GM12801 (cell line): ENCODE measurements around the gene PRDM16.

Experiments used
- TF ChIP-seq, protein P1 (sequence below): IDR thresholded peaks from one replicate; pipeline ENCODE4 v1.5.1; 2011; ENCODE audit warnings: control low read depth; ENCODE audit not compliant: insufficient read length; ENCODE audit errors: extremely low read depth

PRDM16 gene

DNA sequence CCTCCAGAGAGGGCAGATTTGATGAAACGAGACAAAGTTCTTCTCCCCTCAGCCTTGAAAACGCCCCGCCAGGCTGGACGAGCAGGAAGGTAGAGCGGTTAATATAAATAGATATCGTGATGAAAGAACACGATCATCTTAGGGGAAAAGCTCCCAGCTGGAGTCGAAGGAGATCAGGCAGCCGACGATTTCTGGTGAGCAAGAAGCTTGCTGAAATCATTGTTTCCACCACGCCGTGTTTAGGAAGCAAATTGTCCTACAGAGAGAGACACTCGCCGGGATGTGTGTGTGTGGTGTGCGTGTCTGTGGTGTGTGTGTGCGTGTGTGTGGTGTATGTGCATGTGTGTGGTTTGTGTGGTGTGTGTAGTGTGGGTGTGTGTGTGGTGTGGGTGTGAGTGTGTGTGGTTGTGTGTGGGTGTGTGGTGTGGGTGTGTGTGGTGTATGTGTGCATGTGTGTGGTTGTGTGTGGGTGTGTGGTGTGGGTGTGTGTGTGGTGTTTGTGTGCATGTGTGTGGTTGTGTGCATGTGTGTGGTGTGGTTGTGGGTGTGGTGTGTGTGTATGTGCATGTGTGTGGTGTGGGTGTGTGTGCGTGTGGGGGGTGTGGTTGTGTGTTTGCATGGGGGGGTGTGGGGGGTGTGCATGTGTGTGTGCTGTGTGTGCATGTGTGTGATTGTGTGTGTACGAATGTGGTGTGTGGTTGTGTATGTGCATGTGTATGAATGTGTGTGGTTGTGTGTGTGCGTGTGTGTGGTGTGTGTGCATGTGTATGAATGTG is 340.6 kb downstream of the PRDM16 start:
- TF ChIP-seq, protein P1, sequence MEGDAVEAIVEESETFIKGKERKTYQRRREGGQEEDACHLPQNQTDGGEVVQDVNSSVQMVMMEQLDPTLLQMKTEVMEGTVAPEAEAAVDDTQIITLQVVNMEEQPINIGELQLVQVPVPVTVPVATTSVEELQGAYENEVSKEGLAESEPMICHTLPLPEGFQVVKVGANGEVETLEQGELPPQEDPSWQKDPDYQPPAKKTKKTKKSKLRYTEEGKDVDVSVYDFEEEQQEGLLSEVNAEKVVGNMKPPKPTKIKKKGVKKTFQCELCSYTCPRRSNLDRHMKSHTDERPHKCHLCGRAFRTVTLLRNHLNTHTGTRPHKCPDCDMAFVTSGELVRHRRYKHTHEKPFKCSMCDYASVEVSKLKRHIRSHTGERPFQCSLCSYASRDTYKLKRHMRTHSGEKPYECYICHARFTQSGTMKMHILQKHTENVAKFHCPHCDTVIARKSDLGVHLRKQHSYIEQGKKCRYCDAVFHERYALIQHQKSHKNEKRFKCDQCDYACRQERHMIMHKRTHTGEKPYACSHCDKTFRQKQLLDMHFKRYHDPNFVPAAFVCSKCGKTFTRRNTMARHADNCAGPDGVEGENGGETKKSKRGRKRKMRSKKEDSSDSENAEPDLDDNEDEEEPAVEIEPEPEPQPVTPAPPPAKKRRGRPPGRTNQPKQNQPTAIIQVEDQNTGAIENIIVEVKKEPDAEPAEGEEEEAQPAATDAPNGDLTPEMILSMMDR: no peak

DNA sequence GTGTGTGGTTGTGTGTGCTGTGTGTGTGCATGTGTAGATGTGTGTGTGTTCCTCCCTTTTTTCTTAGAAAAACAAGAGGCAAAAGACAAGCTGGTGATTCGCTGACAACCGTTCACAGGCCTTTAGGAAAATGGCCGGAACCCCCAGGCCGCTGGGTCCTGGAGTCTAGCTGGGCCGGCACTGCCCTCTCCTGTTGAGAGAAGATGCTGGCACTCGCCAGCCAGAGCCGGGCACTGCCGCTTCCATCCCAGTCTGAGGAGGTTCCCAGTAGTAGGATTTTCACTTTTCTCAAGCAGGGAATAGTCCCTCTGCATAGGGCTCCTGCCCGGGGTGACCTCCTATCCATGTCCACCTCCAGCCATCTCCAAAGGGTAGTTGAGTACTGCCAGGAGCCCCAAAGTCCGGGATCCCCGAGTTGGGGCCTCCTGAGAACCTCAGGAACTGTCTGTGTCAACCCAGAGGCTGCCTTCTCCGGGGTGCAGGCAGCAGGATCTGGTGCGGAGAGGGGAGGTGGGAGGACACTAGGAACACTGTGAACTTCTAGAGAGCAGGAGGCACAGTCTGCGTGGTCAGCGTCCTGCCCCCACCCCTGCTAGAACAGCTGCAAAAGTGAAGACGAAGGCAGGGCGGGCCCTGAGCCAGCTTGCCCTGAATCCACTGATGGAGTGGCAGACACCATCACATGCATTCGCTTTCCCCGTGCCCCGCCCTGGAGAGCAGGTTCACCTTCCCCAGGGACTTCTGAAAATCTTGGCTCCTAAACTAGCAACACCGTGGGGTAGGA is 341.3 kb downstream of the PRDM16 start:
- TF ChIP-seq, protein P1: no peak

DNA sequence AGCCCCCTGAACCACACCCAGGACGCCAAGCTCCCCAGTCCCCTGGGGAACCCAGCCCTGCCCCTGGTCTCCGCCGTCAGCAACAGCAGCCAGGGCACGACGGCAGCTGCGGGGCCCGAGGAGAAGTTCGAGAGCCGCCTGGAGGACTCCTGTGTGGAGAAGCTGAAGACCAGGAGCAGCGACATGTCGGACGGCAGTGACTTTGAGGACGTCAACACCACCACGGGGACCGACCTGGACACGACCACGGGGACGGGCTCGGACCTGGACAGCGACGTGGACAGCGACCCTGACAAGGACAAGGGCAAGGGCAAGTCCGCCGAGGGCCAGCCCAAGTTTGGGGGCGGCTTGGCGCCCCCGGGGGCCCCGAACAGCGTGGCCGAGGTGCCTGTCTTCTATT is 342.8 kb downstream of the PRDM16 start:
- TF ChIP-seq, protein P1: no peak

DNA sequence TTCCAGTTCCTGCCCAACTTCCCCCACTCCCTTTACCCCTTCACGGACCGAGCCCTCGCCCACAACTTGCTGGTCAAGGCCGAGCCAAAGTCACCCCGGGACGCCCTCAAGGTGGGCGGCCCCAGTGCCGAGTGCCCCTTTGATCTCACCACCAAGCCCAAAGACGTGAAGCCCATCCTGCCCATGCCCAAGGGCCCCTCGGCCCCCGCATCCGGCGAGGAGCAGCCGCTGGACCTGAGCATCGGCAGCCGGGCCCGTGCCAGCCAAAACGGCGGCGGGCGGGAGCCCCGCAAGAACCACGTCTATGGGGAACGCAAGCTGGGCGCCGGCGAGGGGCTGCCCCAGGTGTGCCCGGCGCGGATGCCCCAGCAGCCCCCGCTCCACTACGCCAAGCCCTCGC is 343.4 kb downstream of the PRDM16 start:
- TF ChIP-seq, protein P1: no peak

DNA sequence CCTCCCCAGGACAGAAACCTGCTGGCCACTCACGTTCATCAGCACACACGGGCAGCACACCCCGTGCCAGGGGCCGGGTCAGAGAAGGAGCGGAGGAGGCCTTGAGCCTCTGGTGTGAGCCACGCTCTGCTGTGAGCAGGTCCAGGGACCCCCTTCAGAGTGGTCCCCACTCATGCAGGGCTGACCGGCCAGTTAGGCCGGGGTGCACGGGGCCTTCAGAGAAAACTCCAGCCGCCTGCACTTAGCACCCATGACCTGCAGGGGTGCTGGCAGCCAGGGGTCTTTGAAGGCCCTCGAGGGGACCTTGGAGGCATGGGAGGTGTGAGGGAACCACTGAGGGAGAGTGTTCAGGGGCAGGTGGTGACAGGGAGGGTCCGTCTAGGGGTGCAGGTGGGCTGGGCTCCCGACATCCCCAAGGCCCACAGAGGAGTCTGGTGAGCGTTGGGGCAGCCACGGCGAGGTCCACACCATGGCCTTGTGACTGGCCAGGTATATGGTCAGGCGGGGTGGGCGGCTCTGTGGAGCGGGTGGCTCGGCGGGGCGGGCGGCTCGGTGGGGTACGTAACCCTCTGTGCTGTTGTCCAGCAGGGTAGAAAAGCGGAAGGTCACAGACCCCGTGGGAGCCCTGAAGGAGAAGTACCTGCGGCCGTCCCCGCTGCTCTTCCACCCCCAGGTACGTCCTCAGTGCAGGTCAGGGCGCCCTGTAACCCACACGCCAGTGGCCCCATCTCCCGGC is 345.1 kb downstream of the PRDM16 start:
- TF ChIP-seq, protein P1: no peak

DNA sequence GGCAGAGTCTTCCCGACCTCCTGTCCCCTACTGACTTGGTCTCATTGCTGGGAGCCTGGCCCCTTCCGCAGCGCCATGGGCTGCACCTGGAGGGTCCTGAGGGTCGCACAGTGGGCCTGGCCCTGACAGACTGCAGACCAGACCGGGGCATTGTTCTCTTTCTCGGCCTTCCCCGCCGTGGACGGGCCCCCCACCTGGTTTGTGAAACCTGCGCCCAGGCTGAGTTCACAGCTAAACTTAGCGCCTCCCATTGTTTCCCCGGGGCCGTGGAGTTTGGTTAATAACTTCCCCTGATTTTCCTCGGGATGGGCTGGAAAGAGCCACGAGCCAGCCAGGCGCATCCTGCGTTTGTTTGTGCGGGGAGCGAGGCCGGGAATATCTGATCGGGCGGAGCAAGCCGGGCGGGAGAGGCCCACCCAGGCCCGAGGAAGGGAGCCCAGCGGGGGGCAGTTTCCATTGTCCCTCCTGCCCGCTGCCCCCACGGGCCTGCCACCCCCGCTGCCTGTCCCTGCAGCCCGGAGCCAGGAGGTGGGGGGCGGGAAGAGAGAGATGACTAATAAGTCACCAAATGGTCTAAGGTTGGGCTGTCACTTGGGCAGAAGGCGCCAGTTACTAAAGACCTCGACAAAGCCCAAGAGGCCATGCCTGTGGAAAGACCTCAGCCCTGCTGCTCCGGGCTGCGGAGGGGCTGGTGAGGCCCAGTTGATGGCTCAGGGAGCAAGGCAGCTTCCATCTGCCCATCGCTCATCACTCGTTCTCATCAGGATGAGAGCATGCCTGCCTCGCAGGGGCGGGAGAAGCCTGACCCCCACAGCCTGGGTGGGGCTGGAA is 346.5 kb downstream of the PRDM16 start:
- TF ChIP-seq, protein P1: no peak
